ENCODE results near the gene PTOV1.
"Not testable (repeated sequence)": the region's sequence is repeated elsewhere in the genome, so short reads cannot be mapped to it uniquely, and the experiment has no call there.

- TF ChIP-seq CTCF (IDR thresholded peaks at IDR 0.05); ZFX (IDR thresholded peaks at IDR 0.05; ENCODE audit: borderline replicate concordance): not testable (repeated sequence)
Measured at GRCh38 chr19:49819452-49820115, 31.4 kb upstream of the PTOV1 start.

Data from 22Rv1 (cell line).